Astrocyte of the spinal cord (primary cell): Measurements from ENCODE around the gene TXN2.
A peak's percentile ranks its signal among the peaks of the same experiment; 100 is the strongest.

Source experiments
- DNase-seq: peaks from one replicate; pipeline ENCODE4 v3.0.0; 2011; ENCODE audit warnings: low read depth, low spot score
- H3K4me3 ChIP-seq: 2 replicates; pipeline ENCODE4 v1.5.1; 2011; ENCODE audit warnings: low read depth, mild to moderate bottlenecking, low read length, moderate library complexity
- in situ Hi-C: cut with HindIII; loops from 2 replicates; pipeline ENCODE4 v1.10.0; 2017; ENCODE audit warnings: low sequenced_read_pairs
- TF ChIP-seq, protein P1 (sequence below): IDR thresholded peaks from 2 replicates; pipeline ENCODE4 v1.5.1; 2012; ENCODE audit warnings: low read depth, mild to moderate bottlenecking, low read length, inconsistent platforms

The TXN2 gene

DNA sequence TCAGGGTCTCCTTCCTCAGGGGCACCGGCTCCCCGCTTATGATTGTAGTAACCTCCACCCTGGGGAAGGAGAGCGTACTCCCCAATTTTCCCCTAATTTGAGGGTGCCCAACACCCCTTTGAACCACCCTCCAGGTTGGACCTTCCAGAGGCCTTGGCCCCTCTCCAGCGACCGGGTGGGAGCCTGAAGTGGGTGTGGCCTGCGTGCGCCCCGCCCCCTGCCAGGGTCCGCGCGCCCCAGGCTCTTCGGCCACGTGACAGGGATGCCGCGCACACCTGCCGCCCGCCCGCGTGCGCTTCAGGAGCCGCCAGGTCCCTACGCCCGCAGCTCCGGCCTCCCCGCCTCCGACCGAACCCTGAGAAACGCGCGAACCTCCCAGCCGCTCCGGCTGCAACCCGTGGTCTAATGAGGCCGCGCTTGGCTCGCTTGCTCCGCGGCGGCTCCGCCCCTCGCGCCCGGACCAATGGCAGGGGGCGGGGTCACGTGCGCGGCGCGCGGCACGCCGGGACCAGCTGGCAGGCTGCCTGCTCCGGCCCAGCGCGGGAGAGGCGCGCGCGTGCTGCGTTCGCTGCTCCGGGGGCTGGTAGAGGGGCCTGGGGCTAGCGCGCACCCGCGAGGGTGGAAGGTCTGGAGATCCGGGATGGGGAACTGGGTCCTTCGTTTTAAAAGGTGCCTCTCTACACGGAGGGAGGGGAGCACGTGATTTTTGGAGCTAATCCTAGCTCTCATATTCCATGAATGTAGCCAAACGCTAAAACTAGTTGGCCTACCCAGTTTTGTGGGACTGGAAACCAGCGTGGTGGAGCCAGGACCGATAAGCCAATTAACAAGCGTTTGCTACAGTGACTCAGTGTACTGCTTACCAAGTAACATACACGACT, 25.4 kb upstream of the TXN2 start, which contains the start of gene FOXRED2:
Gene FOXRED2, minus strand, starts transcription at position 404 of the 881 bp plus-strand sequence. CDS start 618 bp downstream, outside the sequence.
- TF ChIP-seq, protein P1, sequence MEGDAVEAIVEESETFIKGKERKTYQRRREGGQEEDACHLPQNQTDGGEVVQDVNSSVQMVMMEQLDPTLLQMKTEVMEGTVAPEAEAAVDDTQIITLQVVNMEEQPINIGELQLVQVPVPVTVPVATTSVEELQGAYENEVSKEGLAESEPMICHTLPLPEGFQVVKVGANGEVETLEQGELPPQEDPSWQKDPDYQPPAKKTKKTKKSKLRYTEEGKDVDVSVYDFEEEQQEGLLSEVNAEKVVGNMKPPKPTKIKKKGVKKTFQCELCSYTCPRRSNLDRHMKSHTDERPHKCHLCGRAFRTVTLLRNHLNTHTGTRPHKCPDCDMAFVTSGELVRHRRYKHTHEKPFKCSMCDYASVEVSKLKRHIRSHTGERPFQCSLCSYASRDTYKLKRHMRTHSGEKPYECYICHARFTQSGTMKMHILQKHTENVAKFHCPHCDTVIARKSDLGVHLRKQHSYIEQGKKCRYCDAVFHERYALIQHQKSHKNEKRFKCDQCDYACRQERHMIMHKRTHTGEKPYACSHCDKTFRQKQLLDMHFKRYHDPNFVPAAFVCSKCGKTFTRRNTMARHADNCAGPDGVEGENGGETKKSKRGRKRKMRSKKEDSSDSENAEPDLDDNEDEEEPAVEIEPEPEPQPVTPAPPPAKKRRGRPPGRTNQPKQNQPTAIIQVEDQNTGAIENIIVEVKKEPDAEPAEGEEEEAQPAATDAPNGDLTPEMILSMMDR, result no peak

DNA sequence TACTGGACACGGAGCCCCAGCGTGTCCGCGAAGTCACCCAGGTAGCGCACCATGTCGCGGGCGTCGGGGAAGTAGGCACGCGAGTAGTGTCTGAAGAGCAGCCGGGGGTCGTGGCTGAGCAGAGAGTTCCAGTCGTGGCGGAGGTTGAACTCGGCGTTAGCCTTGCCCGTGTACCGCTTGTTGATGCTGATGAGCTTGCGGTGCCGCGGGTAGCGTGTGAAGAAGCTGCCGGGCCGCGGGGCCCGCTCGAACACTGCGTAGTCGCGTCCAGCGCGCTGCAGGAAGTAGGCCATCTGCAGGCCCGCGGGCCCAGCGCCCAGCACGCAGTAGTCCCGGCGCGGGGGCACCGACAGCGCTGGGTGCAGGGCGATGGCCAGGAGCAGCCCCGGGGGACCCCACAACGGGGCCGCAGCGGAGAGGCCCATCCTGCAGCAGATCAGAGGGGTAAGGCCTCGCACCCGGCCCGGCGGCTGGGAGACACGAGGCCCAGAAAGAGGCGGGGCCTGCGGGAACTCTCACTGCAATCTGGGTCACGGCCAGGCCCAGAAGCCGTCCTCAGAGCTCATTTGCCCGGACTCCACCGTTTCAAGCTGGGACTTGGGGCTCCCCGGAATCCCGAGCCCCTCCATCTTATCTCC, 24.7 kb upstream of the TXN2 start:
- TF ChIP-seq, protein P1, result no peak
- in situ Hi-C loops, result no loop called here
- peak overlapping the region; percentile 40 for H3K4me3 ChIP-seq
- DNase-seq, result no peak

More for the DNA sequence above, 25.4 kb upstream of the TXN2 start, which contains the start of gene FOXRED2:
- H3K4me3 ChIP-seq, result peak within 1 kb of the TSS; percentile 41
- DNase-seq, result peak; percentile 72
- in situ Hi-C loops, result no loop called here

DNA sequence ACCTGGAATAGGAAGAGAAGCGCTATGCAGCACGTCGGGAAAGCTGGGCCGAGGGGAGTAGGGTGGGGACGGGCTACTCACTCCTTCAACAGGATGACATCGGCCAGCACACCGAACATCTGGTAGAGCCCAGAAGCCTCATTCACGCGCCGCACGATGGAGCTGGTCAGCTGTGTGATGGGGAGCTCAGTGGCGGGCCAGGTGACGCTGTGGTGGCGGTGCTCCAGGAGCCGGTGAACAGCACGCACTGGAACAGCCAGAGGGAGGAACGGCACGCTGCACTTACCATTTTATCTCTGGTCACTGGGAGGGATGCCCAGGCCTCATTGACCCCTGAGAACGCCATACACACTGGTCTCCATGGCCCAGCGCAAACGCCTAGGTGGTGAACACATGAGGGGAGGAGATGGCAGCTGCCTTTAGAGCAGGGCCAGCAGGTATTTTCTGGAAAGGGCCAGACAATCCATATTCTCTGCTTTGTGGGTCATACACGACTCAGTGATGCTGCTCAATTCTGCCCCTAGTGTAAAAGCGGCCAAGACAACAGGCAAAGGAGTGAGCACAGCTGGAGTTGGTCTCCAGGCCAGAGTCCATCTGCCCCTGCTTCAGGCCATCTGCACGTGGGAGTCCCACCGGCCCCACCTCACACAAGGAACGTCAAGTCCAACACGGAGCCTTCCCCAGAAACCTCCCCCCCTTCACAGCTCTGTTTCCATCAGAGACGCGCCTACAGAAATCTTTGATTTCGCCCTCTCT, 16.6 kb upstream of the TXN2 start:
- in situ Hi-C loops, result no loop called here
- no peak for DNase-seq
- TF ChIP-seq, protein P1, result peak; percentile 4
- H3K4me3 ChIP-seq, result no peak overlapping the region

DNA sequence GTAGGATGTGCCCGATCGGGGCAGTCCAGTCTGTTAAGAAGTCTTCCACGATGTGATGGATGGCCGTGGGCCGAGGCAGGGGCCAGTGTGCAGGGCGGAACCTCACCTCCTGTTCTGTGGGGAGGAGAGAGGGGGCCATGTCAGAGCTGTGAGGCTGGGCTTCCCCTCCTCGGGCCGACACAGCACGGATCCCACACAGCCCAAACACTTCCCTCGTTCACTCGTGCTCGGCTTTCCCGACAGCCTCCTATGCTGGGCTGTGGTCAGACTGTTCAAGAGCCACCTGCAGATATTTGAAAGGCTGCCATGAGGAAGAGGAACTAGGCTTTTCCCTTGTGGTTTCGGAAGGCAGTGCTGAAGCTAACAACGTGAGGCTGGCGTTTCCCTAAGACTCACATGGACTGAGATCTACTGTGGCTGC, 12.3 kb upstream of the TXN2 start:
- TF ChIP-seq, protein P1, result no peak
- H3K4me3 ChIP-seq, result no peak overlapping the region
- no peak for DNase-seq
- in situ Hi-C loops, result no loop called here

DNA sequence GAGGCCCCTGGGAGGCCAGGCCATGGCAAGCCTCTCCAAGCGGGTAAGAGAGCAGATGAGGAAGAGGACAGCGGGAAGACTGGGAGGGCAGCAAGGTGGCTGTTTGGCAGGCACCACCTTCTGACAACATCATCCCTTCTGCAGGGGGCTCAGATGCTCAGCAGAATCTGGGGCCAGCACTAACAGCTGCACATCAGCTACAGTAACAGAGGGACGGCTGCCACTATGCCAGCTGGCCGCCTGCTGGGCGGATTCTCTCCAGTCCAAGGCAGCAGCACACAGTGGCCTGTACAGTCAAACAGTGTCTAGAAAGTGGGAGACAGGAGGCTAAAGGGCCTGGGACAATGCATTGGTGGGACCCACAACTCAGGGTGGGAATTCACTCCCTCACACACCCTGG, 10.7 kb upstream of the TXN2 start:
- TF ChIP-seq, protein P1, result no peak
- H3K4me3 ChIP-seq, result no peak overlapping the region
- DNase-seq, result no peak
- in situ Hi-C loops, result no loop called here

GRCh38 chr22:36491155-36491554, 9.7 kb upstream of the TXN2 start:
- TF ChIP-seq, protein P1, result no peak
- no peak for DNase-seq
- in situ Hi-C loops, result no loop called here
- no peak overlapping the region for H3K4me3 ChIP-seq
